ENCODE results near the gene KIT. TPM values are rescaled to one million over a fixed set of nuclear protein-coding genes. Genes with fewer than 3 reads are reported as not detected.

KIT gene
- polyA plus RNA-seq, 4 donors: 0.22 to 14.7 (median 2.2) TPM

DNA sequence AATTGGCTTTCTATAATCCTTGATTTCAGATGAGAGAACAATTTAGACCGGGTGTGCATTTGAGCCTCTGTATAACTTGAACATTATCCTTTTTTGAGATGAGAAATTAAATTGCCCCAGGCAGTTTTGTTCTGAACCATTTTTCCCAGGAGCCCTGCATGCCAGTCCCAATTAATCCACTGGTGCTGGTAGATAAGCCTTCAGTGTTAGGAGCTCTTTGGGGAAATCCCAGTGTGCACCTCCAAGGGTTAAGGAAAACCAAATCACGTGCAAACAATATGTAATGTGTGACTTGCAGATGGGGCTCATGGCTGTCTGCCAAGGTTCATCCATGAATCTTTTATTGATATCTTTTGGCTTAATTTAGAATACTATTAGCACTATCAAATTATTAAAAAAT is 43.2 kb downstream of the KIT start:
- Histone ChIP-seq H3K4me3 (ENCODE audit: low read depth in 1 of 3, low read length in 3 of 3) (no peak overlapping the region), H3K36me3 (ENCODE audit: control insufficient read depth in 3 of 3, insufficient read depth in 2 of 3, low read depth in 1 of 3, low read length in 3 of 3) (no peaks in the 10 kb centered on the region), H3K27ac (ENCODE audit: low read depth in 1 of 3, low read length in 2 of 3) (no peak overlapping the region), H3K9me3 (ENCODE audit: control insufficient read depth in 2 of 2, insufficient read depth in 1 of 2, low read depth in 1 of 2, low read length in 1 of 2) (no peaks in the 10 kb centered on the region), H3K27me3 (ENCODE audit: control insufficient read depth in 3 of 3, insufficient read depth in 3 of 3, low read length in 3 of 3) (no peaks in the 10 kb centered on the region), H3K4me1 (ENCODE audit: control insufficient read depth in 3 of 3, insufficient read depth in 2 of 3, low read depth in 1 of 3, low read length in 2 of 3) (no peaks in the 10 kb centered on the region)
- DNase-seq: no peak
- WGBS, 3 donors: 10 to 20% (median 18%) methylated on average over 2 of the region's 2 CpGs
- no peak for FAIRE-seq

DNA sequence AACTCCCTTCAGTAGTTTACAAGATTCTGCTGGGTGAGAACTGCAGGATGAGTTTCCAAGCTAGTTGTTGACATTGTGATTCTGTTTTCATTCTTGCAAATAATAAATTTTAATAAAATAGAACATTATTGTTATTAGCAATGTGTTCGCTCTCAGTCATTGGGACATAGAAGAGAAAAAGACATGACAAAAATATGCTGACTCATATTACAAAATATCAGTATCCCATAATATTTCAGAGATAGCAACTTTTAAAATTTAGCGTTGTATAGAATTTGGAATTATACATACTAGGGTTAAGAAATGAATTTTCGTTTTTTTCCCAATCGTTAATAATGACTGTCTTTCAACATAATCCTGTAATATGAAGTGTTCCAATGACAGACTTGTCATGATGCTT is 45.4 kb downstream of the KIT start:
- FAIRE-seq: no peak
- Histone ChIP-seq H3K4me3 (ENCODE audit: low read depth in 1 of 3, low read length in 3 of 3) (no peak overlapping the region), H3K4me1 (ENCODE audit: control insufficient read depth in 3 of 3, insufficient read depth in 2 of 3, low read depth in 1 of 3, low read length in 2 of 3) (no peaks in the 10 kb centered on the region), H3K27me3 (ENCODE audit: control insufficient read depth in 3 of 3, insufficient read depth in 3 of 3, low read length in 3 of 3) (no peaks in the 10 kb centered on the region), H3K36me3 (ENCODE audit: control insufficient read depth in 3 of 3, insufficient read depth in 2 of 3, low read depth in 1 of 3, low read length in 3 of 3) (no peaks in the 10 kb centered on the region), H3K27ac (ENCODE audit: low read depth in 1 of 3, low read length in 2 of 3) (no peak overlapping the region), H3K9me3 (ENCODE audit: control insufficient read depth in 2 of 2, insufficient read depth in 1 of 2, low read depth in 1 of 2, low read length in 1 of 2) (no peaks in the 10 kb centered on the region)
- DNase-seq: no peak
- 87 to 92% (median 88%) methylated on average over 4 of the region's 4 CpGs for WGBS, 3 donors

DNA sequence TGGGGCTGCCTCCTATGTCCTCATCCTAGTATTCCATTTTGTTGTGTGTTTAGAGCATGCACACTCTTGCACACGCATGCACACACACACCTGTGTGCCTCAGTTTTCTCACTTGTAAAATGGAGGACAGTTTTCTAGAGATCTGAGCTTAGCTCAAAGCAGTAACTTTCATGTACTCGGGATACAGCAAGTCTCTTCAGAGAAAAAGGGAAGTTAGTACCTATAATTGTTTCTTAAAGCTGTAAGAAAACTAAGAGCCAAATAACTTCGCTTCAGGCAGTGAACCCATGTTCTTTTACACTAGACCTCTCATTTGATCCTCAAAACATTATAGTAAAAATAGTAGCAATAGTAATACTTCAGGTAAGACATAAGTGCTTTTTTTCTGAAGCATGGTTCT is 49.6 kb downstream of the KIT start:
- H3K9me3 ChIP-seq (ENCODE audit: control insufficient read depth in 2 of 2, insufficient read depth in 1 of 2, low read depth in 1 of 2, low read length in 1 of 2): no peaks in the 10 kb centered on the region
- no peaks in the 10 kb centered on the region for H3K4me1 ChIP-seq (ENCODE audit: control insufficient read depth in 3 of 3, insufficient read depth in 2 of 3, low read depth in 1 of 3, low read length in 2 of 3)
- 74 to 84% (median 81%) methylated on average over 3 of the region's 3 CpGs for WGBS, 3 donors
- no peak overlapping the region for H3K4me3 ChIP-seq (ENCODE audit: low read depth in 1 of 3, low read length in 3 of 3)
- no peak overlapping the region for H3K27ac ChIP-seq (ENCODE audit: low read depth in 1 of 3, low read length in 2 of 3)
- H3K27me3 ChIP-seq (ENCODE audit: control insufficient read depth in 3 of 3, insufficient read depth in 3 of 3, low read length in 3 of 3): no peaks in the 10 kb centered on the region
- DNase-seq (no peak), FAIRE-seq (no peak)
- H3K36me3 ChIP-seq (ENCODE audit: control insufficient read depth in 3 of 3, insufficient read depth in 2 of 3, low read depth in 1 of 3, low read length in 3 of 3): peaks cover 0 to 3% (median 0%) of the 10 kb centered on the region in 3 donors

DNA sequence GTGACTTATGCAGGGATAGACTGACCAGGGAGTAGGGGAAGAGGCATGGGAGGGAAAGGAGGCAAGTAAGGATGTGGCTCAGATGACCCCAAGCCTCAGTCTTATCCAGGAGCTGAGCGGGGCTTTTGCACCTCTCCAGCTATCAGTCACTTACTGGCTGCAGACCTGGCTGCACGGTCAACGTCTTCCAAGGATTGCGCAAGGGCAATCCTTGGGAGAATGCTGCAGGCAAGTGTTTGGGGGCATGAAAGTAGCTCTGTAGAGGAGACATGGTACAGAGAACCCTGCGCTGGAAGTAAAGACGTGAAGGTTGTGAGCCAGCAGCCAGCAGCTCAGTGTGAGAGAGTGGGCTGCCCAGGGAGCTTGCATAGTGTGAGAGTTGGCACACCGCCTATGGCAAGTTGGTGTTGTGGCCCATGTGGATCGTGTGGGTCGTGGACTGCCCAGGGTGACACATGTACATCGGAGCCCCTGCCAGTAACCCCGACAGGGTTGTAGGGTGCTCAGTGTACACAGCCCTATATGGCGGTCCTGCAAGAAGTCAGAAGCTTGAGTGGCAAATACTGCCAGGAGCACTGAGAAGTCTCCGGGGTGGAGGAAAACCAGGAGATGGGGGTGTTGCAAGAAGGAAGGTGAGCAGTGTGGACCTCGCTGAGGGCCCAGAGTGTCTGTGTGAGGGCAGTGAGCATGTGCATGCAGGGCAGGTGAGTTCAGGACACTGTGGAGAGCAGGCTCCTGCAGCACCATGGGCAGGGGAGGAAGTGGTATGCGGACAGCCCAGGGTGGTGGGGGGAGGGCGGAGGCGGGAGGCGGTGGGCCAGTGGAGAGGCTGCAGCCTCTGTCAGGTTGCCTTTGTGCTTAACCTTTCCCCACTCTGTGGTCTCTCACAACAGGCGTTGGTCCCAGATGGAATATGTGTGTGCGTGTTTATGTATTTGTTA is 50.9 kb downstream of the KIT start:
- WGBS, 3 donors: 76 to 84% (median 82%) methylated on average over 19 to 20 of the region's 20 CpGs
- H3K36me3 ChIP-seq (ENCODE audit: control insufficient read depth in 3 of 3, insufficient read depth in 2 of 3, low read depth in 1 of 3, low read length in 3 of 3): peaks cover 0 to 3% (median 0%) of the 10 kb centered on the region in 3 donors
- DNase-seq (no peak), FAIRE-seq (no peak)
- H3K27me3 ChIP-seq (ENCODE audit: control insufficient read depth in 3 of 3, insufficient read depth in 3 of 3, low read length in 3 of 3): no peaks in the 10 kb centered on the region
- H3K4me3 ChIP-seq (ENCODE audit: low read depth in 1 of 3, low read length in 3 of 3): no peak overlapping the region
- H3K9me3 ChIP-seq (ENCODE audit: control insufficient read depth in 2 of 2, insufficient read depth in 1 of 2, low read depth in 1 of 2, low read length in 1 of 2): no peaks in the 10 kb centered on the region
- no peak overlapping the region for H3K27ac ChIP-seq (ENCODE audit: low read depth in 1 of 3, low read length in 2 of 3)
- no peaks in the 10 kb centered on the region for H3K4me1 ChIP-seq (ENCODE audit: control insufficient read depth in 3 of 3, insufficient read depth in 2 of 3, low read depth in 1 of 3, low read length in 2 of 3)

DNA sequence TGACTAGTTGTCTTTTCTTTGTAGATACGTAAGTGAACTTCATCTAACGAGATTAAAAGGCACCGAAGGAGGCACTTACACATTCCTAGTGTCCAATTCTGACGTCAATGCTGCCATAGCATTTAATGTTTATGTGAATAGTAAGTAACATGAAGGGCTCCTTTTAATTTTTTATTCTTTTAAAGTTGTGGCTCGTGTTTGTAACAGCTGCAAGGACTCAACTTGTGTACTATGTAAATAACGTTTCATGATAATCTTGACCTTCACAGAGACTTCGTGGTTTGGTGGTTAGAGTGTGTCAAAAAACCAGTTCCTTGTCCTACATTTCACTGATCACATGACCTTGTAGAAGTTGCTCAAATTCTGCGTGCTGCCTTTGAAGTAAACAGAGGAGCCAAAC is 51.6 kb downstream of the KIT start:
- FAIRE-seq: no peak
- H3K36me3 ChIP-seq (ENCODE audit: control insufficient read depth in 3 of 3, insufficient read depth in 2 of 3, low read depth in 1 of 3, low read length in 3 of 3): peaks cover 0 to 3% (median 0%) of the 10 kb centered on the region in 3 donors
- H3K9me3 ChIP-seq (ENCODE audit: control insufficient read depth in 2 of 2, insufficient read depth in 1 of 2, low read depth in 1 of 2, low read length in 1 of 2): no peaks in the 10 kb centered on the region
- peak in 1 of 2 donors; percentile 19 for DNase-seq
- no peaks in the 10 kb centered on the region for H3K4me1 ChIP-seq (ENCODE audit: control insufficient read depth in 3 of 3, insufficient read depth in 2 of 3, low read depth in 1 of 3, low read length in 2 of 3)
- H3K27me3 ChIP-seq (ENCODE audit: control insufficient read depth in 3 of 3, insufficient read depth in 3 of 3, low read length in 3 of 3): no peaks in the 10 kb centered on the region
- 47 to 62% (median 50%) methylated on average over 8 of the region's 8 CpGs for WGBS, 3 donors
- no peak overlapping the region for H3K27ac ChIP-seq (ENCODE audit: low read depth in 1 of 3, low read length in 2 of 3)
- H3K4me3 ChIP-seq (ENCODE audit: low read depth in 1 of 3, low read length in 3 of 3): no peak overlapping the region

DNA sequence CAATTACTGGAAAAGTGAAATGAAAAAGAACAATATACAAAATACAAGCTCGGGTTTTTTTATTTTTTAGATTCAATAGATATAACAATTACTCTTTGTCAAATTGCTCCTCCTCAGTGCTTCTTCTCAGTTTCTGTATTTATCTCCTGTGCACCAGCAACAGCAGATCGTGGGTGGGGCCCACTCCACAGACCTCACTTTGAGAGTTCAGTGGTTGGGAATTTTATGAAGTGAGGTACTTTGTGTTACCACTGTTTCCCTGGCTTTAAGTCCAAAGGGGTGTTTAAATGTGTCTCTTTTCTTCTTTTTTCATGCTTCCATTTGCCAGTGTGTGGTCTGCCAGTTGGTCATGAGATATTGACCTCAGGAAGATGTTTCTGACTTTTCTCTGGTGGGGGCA is 54.4 kb downstream of the KIT start:
- WGBS, 3 donors: 51 to 63% (median 52%) methylated on average over 2 of the region's 2 CpGs
- Histone ChIP-seq H3K27ac (ENCODE audit: low read depth in 1 of 3, low read length in 2 of 3) (no peak overlapping the region), H3K4me1 (ENCODE audit: control insufficient read depth in 3 of 3, insufficient read depth in 2 of 3, low read depth in 1 of 3, low read length in 2 of 3) (no peaks in the 10 kb centered on the region), H3K36me3 (ENCODE audit: control insufficient read depth in 3 of 3, insufficient read depth in 2 of 3, low read depth in 1 of 3, low read length in 3 of 3) (peaks cover 0 to 3% (median 0%) of the 10 kb centered on the region in 3 donors), H3K9me3 (ENCODE audit: control insufficient read depth in 2 of 2, insufficient read depth in 1 of 2, low read depth in 1 of 2, low read length in 1 of 2) (no peaks in the 10 kb centered on the region), H3K4me3 (ENCODE audit: low read depth in 1 of 3, low read length in 3 of 3) (no peak overlapping the region), H3K27me3 (ENCODE audit: control insufficient read depth in 3 of 3, insufficient read depth in 3 of 3, low read length in 3 of 3) (no peaks in the 10 kb centered on the region)
- no peak for DNase-seq
- no peak for FAIRE-seq

DNA sequence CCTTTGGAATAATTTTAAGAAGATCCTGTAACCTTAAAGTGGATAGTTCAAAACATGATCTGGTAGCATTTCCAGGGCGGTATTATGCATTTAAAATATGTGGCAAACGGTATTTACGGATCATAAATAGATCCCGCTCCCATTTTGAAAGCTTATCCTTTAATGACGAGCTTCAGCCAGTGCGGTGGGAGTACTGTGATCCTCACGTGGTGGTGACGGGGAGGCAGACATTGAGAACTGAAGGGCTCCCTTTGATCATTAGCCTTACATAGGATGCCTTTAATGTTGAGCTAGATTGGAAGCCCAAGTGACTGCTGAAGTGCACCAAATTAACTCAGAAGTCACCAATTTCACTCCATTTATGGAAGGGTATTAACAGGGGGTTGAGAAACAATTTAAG is 56.9 kb downstream of the KIT start:
- DNase-seq (no peak), FAIRE-seq (no peak)
- Histone ChIP-seq H3K4me1 (ENCODE audit: control insufficient read depth in 3 of 3, insufficient read depth in 2 of 3, low read depth in 1 of 3, low read length in 2 of 3) (no peaks in the 10 kb centered on the region), H3K4me3 (ENCODE audit: low read depth in 1 of 3, low read length in 3 of 3) (no peak overlapping the region), H3K27me3 (ENCODE audit: control insufficient read depth in 3 of 3, insufficient read depth in 3 of 3, low read length in 3 of 3) (no peaks in the 10 kb centered on the region), H3K9me3 (ENCODE audit: control insufficient read depth in 2 of 2, insufficient read depth in 1 of 2, low read depth in 1 of 2, low read length in 1 of 2) (no peaks in the 10 kb centered on the region), H3K36me3 (ENCODE audit: control insufficient read depth in 3 of 3, insufficient read depth in 2 of 3, low read depth in 1 of 3, low read length in 3 of 3) (peaks cover 0 to 3% (median 0%) of the 10 kb centered on the region in 3 donors), H3K27ac (ENCODE audit: low read depth in 1 of 3, low read length in 2 of 3) (no peak overlapping the region)
- 71 to 79% (median 77%) methylated on average over 8 of the region's 8 CpGs for WGBS, 3 donors

DNA sequence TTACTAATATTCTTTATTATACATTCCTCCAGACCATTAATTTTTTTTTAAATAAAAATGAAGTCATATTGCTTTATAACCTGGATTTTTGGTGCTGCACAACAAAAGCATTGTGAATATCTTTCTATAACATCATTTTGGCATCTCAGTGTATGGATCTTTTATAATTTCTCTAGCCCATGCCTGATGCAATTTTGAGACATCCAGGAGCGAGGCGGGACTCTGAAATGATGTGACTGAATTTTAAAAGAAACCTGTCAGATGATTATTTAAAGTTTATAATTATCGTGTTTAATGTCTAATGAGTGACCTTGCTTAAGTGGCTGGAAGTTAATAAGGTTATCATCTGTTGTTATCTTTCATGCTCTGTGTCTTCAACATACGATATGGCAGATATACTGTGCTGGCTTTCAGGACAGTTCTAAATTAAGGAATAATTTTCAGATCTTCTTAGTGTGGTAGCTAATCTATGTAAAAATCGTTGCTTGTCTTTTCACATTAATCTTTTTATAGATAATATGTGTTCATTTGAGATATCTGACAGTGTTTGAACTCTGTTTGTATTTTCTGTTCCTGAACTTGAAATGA is 58.8 kb downstream of the KIT start:
- Histone ChIP-seq H3K4me1 (ENCODE audit: control insufficient read depth in 3 of 3, insufficient read depth in 2 of 3, low read depth in 1 of 3, low read length in 2 of 3) (no peaks in the 10 kb centered on the region), H3K27me3 (ENCODE audit: control insufficient read depth in 3 of 3, insufficient read depth in 3 of 3, low read length in 3 of 3) (no peaks in the 10 kb centered on the region), H3K4me3 (ENCODE audit: low read depth in 1 of 3, low read length in 3 of 3) (no peak overlapping the region), H3K27ac (ENCODE audit: low read depth in 1 of 3, low read length in 2 of 3) (no peak overlapping the region), H3K36me3 (ENCODE audit: control insufficient read depth in 3 of 3, insufficient read depth in 2 of 3, low read depth in 1 of 3, low read length in 3 of 3) (no peaks in the 10 kb centered on the region), H3K9me3 (ENCODE audit: control insufficient read depth in 2 of 2, insufficient read depth in 1 of 2, low read depth in 1 of 2, low read length in 1 of 2) (no peaks in the 10 kb centered on the region)
- DNase-seq: no peak
- no peak for FAIRE-seq
- WGBS, 3 donors: 59 to 84% (median 70%) methylated on average over 5 of the region's 5 CpGs

Data from small intestine (tissue), 7 donors.